Stimulated activated CD4-positive, alpha-beta T cell treated with anti-CD3 and anti-CD28 coated beads, Interleukin-1b, Interleukin-23, amount 100 ng/mL, for 24 hours (primary cell): ENCODE measurements around the gene DNM2.
"Not testable (repeated sequence)": the region's sequence is repeated elsewhere in the genome, so short reads cannot be mapped to it uniquely, and the experiment has no call there.

ENCODE experiments used
- DNase-seq, 4 experiments: peaks; one replicate each; pipeline ENCODE4 v3.0.0-alpha.2; 2020; ENCODE audit warnings: low read depth in 4 of 4, low spot score in 1 of 4

The DNM2 gene

DNA sequence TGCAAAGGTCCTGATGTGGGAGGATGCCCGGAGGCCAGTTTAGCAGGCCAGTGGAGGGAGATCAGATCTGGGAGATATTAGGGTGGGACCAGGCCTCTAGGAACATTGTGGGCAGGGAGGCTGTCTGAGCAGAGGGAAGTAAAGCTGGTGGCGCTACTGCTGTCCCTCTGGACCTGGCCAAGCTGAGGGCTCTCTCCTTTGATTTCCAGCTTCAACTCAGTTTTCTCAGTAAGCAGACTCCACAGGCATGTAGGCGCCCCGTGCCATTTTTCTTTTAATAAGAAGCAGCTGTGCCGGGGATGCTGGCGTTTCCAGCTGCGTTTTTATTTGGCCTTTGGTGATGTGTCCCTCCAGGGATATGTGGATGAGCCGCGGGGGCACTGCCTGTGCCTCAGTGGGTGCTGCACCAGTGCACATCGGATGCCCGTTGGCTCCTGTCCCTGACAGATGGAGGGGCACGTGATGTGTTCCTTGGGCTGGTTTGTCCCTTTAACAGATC, 6.7 kb downstream of the DNM2 start:
- DNase-seq = no peak

DNA sequence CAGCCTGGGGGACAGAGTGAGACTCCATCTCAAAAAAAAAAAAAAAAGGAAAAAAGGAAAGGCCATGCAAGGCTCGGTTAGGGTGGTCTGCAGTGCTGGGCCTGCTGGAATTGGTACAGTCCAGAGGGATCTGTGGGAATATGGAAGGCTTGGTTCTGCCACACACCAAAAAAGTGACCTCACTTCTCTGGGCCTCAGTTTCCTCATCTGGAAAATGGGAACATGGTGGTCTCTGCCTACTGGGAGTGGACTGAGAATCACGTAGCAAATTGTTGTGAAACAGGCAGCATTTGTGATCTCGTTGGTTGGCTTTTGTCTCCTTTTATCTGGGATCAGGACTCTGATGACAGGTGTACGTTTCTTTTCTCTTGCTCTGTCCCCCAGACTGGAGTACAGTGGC, 7.5 kb downstream of the DNM2 start:
- no peak for DNase-seq

DNA sequence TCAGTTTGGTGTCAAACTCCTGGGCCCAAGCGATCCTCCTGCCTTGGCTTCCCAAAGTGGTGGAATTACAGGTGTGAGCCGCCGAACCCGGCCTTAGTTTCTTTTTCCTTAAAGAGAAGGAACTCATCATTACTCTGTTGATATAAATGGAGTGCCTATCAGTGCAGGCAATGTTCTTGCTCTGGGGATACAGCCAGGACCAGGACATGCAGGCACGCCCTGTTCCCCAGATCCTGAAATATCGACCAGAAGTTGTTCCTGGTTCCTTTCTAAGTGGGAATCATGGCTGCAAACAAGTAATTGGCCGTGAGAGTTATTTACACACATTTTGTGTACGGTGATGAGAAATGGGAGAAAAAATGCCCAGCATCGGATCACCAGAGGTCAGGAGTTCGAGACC, 8.4 kb downstream of the DNM2 start:
- no peak for DNase-seq

DNA sequence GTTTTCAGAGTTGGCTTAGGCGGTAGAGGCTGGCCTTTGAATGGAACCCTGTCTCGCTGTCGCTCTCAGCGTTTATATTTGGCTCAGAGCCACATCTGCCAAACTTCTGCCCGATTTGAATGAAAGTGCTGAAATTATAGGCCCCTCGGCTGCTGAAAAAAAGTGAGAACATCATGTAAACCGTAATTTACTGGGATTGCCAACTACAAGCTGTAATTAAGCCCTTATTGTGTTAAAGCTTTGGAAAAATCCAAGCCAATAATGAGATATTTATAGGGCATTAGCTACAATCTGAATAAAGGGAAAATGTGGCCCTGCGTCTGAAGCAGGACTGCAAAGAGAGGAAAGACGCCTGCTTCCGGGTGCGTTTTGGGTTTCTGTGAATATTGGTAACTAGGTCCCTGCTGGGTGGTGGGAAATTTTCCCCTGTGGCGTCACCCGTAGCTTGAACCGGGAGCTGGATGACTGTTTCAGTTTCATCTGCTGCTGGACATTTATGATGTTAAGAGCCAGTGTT, 9.9 kb downstream of the DNM2 start:
- no peak for DNase-seq

DNA sequence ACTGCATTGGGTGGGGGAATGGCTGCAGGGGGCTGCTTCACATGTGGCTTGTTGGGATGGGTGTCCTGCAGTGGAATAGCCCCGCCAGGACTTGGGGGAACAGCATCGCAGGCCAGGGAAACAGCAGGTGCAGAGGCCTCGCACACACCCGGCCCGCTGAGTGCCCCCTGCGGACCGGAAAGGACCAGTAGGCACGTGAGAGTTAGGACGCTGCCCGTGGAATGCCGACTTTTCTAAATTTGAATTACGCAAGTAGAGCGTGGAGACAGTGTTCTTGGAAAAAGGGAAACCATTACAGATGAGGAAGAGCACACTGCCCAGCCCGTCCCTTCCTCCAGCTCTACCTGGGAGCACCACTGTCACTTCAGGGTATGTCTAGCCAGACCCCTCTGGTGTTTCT, 11.5 kb downstream of the DNM2 start:
- no peak for DNase-seq

DNA sequence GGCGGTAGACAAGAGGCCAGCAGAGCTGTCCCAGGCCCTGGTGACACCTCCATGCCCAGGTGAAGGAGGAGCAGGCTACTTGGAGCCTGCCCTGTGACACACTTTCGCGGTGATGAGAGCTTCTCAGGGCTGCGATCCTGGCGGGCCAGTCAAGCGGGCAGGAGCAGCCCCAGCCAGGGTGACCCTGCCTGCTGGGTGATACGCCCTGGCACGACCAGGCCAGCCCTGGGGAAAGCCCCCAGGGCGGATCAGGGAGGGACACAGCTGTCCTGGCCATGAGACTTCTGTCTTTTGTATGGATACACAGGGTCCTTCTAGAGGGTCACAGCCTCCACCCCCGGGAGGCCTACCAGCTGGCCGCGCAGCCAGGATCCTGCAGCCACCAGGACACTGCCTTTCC, 13.1 kb downstream of the DNM2 start:
- no peak for DNase-seq

DNA sequence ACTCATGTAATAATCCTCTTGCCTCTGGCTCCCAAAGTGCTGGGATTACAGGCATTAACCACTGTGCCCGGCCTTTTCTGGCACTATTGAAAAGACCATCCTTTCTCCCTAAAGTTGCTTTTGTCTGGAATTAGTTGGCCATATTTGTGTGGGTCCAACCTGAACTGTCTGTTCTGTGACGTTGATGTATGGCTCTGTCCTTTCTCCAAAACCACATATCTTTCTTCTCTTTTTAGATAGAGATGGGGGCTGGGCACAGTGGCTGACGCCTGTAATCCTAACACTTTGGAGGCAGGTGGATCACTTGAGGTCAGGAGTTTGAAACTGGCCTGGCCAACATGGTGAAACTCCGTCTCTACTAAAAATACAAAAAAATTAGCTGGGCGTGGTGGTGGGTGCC, 17.9 kb downstream of the DNM2 start:
- DNase-seq = no peak

DNA sequence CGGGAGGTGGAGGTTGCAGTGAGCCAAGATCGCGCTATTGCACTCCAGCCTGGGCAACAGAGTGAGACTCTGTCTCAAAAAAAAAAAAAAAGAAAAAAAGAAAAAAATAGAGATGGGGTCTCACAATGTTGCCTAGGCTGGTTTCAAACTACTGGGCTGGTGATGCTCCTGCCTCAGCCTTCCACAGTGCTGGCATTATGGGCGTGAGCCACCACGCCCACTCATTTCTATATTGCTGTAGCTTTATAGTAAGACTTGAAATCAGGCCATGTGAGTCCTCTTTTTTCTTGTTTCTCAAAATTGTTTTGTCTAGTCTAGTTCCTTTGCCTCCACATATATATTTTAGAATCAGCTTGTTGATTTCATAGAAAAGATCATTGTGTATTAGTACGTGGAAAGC, 18.3 kb downstream of the DNM2 start:
- DNase-seq = no peak

DNA sequence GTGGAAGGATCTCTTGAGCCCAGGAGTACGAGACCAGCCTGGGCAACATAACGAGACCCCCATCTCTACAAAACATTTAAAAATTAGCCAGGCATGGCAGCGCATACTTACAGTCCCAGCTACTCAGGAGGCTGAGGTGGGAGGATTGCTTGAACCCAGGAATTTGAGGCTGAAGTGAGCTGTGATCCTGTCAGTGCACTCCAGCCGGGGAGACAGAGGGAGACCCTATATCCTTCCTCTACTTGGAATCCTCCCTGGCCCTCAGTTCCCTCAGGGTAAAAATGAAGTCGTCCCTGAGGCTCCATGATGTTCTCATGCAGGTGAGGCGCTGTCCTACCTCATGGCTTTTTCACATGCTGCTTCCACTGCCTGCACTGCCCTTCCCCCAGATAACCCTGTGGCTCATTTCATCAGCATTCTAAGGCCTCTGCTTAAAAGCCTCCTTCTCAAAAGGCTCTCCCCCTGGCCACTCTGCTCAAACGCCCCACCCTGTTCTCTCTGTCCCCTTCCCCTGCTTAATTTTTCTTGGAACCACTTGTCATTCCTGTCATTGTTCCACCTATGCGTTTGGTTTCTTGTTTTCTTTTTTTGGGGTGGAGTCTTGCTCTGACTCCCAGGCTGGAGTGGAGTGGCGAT, 19.2 kb downstream of the DNM2 start:
- no peak for DNase-seq

DNA sequence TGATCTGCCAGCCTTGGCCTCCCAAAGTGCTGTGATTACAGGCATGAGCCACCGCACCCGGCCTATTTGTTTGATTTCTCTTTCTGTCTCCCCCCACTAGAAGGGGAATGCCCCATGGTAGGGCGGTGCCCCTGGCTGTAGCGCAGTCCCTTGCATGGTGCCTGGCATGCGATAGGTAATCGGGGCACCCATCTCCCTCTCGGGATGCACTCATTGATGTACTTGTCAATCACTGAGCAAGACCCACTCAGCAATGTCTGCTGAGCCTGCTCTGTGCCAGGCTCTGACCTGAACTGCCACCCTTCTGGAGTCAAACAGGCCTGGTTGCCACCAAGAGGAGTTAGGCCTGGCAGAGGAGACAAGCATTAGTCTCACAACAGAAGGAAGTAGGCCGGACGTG, 19.8 kb downstream of the DNM2 start:
- DNase-seq = no peak

DNA sequence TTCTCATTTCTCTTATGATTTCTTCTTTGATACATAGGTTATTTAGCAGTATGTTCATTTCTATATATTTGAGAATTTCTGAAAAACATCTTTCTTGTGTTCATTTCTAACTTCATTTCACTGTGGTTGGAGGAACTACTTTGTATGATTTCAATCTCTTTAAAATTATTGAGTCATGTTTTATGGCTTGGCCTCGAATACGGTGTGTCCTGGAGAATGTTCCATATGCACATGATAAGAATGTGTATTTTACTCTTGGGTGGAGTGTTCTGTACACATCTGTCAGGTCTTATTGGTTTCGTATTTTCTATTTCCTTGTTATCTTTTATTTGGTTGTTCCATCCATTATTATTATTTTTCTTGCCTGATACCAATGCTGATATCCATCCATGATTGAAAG, 22.9 kb downstream of the DNM2 start:
- DNase-seq = no peak

DNA sequence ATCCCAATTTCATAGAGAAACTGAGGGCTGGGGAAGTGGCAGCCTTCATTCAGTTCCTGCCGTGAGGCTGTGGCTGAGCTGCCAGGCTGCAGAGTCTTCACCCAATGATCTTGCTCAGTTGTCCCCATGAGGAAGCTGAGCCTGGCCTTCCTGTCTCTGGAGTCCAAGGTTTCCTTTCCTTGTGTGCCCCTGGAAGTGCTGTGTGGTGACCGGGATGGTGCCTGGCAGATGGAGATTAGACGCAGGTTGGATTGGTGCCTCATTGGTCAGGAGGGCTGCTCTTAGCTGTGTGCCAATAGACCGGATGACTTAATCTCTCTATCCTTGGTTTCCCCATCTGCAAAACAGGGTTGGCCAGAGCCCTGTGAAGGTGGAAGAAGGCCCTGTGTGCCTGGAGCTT, 24.6 kb downstream of the DNM2 start:
- no peak for DNase-seq

DNA sequence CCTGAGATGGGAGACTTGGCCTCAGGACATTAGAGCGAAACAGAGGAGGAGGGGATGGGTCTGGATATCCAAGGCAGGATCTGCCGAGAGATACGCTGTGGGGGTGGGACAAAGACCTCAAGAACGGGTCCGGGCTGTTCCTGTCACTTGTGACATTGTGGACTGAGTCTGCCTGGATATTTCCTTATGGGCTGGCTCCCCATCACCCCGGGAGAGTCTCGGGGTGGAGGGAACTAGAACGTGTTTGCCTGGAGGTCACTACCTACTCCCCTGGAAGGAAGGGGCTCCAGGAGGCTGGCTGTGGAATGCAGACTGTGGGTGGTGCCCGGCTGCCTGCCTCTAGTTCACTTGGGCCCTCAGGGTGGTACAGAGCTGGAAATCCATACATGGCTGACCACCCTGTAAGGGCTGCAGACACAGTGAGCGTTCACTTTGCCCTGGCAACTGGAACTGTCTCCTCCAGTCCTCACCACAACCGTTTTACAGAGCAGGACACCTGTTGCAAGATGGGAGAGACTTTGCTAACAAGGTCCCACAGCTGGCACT, 26.4 kb downstream of the DNM2 start:
- DNase-seq = no peak

DNA sequence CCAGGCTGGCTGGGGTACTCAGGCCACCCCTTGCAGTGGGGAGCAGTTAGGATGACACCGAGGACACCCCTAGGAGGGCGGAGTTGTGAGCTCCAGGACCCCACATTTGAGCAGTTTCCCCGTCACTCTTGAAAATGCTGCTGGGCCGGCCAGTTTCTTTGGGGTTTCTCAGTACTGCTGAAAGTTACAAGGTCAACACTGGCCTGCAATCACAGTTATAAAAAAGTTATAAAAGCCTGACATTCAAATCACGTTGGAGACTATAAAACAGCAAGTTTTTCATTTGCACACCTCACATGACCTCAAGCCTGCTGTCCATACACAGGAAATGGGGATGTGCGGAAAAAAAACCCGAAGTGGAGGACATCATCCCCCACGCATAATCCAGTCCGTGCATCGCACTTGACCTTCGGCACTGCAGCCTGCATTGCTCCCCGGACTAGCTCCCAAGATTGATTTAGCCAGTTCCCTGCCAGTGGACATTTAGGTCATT, 27.0 kb downstream of the DNM2 start:
- DNase-seq = no peak

DNA sequence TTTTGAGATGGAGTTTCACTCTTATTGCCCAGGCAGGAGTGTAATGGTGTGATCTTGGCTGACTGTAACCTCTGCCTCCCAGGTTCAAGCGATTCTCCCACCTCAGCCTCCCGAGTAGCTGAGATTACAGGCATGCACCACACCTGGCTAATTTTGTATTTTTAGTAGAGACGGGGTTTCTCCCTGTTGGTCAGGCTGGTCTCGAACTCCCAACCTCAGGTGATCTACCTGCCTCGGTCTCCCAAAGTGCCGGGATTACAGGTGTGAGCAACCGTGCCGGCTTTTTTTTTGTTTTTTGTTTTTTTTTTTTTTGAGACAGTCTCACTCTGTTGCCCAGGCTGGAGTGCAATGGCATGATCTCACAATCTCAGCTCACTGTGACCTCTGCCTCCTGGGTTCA, 28.6 kb downstream of the DNM2 start:
- DNase-seq = not testable (repeated sequence)

DNA sequence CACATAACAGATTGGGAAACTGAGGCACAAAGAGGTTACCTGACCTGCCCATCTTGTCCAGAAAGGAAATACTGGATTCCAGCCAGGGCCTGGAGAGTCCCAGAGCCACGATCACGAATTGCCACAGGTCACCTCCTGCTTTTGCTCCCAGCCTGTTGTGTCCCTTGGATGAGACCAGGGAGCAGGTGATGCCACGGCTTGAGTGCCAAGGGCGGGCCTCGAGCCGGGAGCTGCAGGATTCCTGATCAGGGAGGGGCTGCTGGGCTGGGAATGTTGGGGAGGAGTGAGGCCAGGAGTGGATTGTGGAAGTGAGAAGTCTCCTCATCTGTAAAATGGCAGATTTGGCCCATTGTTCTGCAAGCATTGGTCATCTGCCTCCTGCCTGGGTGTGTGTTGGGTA, 29.4 kb downstream of the DNM2 start:
- no peak for DNase-seq

DNA sequence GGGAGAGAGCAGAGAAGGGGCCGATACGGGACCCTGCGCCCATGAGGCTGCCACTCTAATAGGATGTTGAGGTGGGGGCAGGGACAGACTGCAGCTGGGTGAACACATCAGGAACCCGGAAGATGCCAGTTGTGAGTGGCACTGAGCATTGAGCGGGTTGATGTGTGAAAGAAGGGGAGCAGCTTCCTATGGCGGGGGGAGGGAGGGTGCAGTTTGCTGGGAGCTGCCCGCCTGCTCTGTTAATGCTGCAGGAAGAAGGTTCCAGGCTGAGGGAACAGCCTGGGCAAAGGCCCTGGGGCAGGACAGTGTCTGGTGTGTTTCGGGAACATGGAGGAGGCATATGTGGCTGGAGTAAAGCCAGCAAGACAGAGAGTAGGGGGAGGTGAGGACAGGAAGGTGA, 29.8 kb downstream of the DNM2 start:
- no peak for DNase-seq

DNA sequence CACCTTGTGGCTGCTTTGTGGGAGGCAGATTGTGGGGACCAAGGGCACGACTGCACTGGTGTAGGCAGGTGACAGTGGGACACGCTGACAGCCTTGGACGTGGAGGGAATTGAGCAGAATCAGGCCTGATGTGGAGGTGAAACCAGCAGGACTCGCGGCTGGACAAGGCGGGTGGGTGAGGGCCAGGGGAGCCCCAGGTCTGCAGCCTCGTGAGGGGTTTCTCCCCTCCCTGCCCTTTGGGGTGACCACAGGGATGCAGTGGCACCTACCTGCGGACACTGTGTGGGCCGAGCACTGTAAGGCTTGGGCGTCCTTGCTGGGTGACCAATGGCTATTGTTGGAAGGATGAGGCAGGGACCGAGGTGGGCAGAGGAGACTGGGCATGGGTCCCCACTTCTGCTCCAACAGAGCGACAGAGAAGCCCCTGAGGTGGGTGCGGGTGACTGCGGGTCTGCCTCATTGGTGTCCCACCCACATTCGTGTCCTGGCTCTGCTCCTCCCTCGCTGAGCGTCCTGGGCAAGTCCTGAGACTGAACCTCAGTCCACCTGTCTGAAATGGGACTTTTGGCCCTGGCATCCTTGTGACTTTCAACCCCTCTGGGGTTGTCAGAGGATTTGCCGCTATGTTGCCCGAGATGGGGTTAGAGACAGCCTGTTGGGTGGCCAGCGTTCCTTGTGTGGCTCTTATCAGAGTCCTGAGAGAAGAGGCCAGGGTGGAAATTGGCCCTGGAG, 30.5 kb downstream of the DNM2 start:
- DNase-seq = no peak

DNA sequence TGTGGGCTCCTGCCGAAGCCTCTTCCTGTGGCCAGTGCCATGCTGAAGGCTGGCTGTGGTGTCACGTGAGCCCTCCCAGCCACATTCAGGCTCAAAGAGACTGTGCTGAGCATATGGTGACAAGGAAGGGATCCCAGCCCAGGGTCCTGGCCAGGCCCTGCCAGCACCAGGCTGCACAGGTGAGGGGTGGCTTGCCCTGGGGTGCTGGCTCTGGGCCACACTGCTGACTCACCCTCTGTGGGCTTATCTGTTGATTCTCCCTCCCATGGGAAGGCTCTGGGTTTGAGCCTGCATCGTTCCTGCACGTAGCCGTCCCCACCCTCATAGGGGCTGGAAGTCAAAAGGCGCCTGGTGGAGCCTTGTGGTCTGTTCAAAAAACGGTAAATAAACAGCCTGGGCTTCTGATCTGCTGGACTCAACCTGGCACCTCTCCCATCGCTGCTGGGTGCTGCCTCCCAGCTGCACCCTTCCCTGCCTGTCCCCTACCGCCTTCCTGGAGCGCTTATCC, 31.1 kb downstream of the DNM2 start:
- no peak for DNase-seq

DNA sequence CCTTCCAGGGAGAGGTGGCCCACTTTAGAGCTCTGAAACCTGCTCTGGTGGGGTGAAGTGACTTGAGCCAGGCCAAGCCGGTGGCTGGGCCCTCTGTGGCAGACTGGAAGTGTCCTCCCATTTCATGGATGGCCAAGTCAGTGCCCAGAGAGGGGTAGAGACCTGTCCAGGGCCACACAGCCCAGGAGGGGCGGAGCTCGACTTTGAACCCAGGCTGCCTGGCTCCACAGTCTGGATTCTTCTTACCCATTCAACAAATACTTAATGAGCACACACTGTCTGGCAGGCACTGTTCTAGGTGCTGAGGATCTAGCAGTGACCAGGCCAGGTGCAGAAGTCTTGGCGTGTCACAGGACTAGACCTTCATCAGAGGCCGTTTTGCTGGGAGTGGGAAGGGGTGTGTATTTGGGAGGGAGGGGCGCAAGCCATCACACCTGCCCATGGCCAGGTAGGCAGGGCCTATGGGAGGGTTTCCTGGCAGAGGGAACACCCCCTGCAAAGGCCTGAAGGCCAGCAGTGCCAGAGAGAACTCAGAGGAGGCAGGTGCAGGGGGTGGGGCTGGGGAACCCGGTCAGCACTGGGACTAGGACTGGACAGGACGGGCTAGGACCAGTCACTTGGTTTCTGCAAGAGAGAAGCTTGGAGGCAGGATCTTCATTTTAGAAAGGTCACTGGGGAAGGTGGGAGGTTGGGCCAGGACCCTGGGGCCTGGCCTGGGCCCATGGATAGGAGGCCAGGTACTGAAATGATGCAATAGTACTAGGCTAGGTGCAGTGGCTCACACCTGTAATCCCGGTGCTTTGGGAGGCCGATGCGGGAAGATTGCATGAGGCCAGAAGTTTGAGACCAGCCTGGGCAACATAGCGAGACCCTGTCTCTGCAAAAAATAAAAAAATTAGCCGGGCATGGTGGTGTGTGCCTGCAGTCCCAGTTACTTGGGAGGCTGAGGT, 31.8 kb downstream of the DNM2 start:
- no peak for DNase-seq
